Activated T-helper 1 cell treated with anti-CD3 and anti-CD28 coated beads, Interleukin-12 subunit alpha, Interleukin-12 subunit beta, Interleukin-2, Interleukin-4 antibody, amounts not matched to agents 30 ng/mL and 10 ng/mL and 1 ng/mL, durations not matched to agents 14 hours and 24 hours and 36 hours (primary cell): ENCODE measurements around the gene IRX4. TPM values are rescaled to one million over a fixed set of nuclear protein-coding genes. Genes with fewer than 3 reads are reported as not detected.

Source experiments
- DNase-seq: peaks from one replicate; pipeline ENCODE4 v3.0.0; 2021; ENCODE audit warnings: low spot score
- H3K27ac Mint-ChIP-seq: one replicate; pipeline ENCODE4 v1.8.0; 2021; ENCODE audit warnings: mild to moderate bottlenecking, mixed read lengths
- H3K27me3 Mint-ChIP-seq: one replicate; pipeline ENCODE4 v1.8.0; 2022; ENCODE audit warnings: mild to moderate bottlenecking, moderate library complexity, mixed read lengths; ENCODE audit not compliant: insufficient read depth
- H3K36me3 Mint-ChIP-seq: one replicate; pipeline ENCODE4 v1.8.0; 2021; ENCODE audit warnings: low read depth, mixed read lengths
- H3K4me1 Mint-ChIP-seq: one replicate; pipeline ENCODE4 v1.8.0; 2021; ENCODE audit warnings: low read depth, mixed read lengths
- H3K4me3 Mint-ChIP-seq: one replicate; pipeline ENCODE4 v1.8.0; 2021; ENCODE audit warnings: mild to moderate bottlenecking, moderate library complexity, mixed read lengths
- H3K9me3 Mint-ChIP-seq: one replicate; pipeline ENCODE4 v1.8.0; 2021; ENCODE audit warnings: mixed read lengths
- intact Hi-C: fragments of 100-400 bp; cut with micrococcal nuclease; formaldehyde crosslinking; loops from one replicate; pipeline ENCODE4 v1.15.1; 2024
- total RNA-seq: library from RNA; stranded (reverse); gene quantifications from 2 replicates; pipeline ENCODE4 v1.2.3, GENCODE V29; 2022

IRX4 gene
- total RNA-seq, 1 donor from 2014 or later: not detected

DNA sequence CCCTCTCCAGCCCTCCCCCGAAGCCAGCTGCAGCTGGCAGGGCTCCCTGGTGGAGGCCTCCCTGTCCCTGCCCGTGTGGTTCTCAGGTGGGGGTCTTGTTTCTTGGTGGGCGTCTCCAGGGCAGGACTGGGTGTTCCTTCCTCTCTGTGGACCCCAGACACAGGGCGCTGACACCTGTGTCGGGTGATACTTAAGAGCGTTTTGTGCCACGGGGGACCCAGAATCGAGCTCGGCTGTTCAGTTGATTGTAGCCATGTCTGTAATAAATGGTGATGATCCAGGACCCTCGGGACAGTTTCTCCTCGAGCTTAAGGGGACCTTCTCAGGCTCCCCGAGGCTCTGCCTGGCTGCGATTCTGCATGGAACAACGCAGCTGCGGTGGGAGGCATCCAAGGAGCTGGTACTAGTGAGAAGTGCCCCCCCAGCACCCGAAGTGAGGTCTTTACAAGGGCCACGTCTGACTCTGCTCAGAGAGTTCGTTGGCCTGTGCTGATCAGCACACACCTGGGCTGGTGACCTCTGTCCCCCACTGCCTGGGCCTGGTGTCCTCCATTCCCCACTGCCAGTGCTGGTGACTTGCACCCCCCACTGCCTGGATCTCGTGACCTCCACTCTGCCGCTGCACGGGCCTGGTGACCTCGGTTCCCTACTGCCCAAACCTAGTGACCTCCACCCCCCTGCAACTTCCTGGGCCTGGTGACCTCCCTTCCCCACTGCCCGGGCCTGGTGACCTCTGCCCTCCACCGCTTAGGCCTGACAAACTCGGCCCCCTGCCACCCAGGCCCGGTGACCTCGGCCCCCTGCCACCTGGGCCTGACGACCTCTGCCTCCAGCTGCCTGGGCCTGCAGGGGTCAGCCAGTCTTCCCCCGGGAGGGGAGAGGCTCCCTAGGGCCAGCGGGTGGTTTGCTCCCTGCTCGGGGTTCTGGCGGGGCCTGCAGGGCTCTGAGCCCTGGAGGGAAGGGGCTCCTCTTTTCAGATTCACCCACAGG, 45.5 kb downstream of the IRX4 start:
- Mint-ChIP-seq H3K4me3 (no peak overlapping the region), H3K36me3 (no peaks in the 10 kb centered on the region), H3K4me1 (no peaks in the 10 kb centered on the region), H3K27me3 (no peaks in the 10 kb centered on the region), H3K9me3 (no peaks in the 10 kb centered on the region), H3K27ac (no peak overlapping the region)
- intact Hi-C loops: no loop called here
- DNase-seq: no peak

GRCh38 chr5:1836176-1836890, 46.4 kb downstream of the IRX4 start:
- Mint-ChIP-seq H3K9me3 (no peaks in the 10 kb centered on the region), H3K27ac (no peak overlapping the region), H3K27me3 (no peaks in the 10 kb centered on the region), H3K4me3 (no peak overlapping the region), H3K36me3 (no peaks in the 10 kb centered on the region), H3K4me1 (no peaks in the 10 kb centered on the region)
- intact Hi-C loops: no loop called here
- DNase-seq: no peak

DNA sequence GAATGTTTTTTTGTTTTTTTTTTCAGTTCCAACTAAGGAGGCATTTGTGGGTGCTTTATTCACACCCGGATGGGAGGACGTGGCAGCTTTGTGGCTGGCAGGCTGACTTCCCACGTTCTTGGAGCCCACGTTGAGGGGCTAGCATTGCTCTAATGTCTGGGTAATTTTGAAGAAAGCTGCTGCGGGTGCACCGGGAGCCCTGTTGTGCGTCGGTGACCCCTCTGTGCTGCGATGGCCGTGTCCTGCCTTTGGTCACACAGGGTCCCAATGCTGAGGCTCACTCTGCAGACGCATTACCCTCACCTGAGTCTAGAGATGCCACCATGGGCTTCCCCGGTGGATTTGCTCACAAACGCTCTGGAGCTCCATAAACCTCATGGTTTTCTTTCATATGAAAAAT, 47.3 kb downstream of the IRX4 start:
- no peaks in the 10 kb centered on the region for H3K27me3 Mint-ChIP-seq
- H3K36me3 Mint-ChIP-seq: no peaks in the 10 kb centered on the region
- H3K4me3 Mint-ChIP-seq: no peak overlapping the region
- no peak for DNase-seq
- no peaks in the 10 kb centered on the region for H3K9me3 Mint-ChIP-seq
- intact Hi-C loops: no loop called here
- H3K4me1 Mint-ChIP-seq: no peaks in the 10 kb centered on the region
- no peak overlapping the region for H3K27ac Mint-ChIP-seq

- no peaks in the 10 kb centered on the region for H3K36me3 Mint-ChIP-seq
- H3K27me3 Mint-ChIP-seq: no peaks in the 10 kb centered on the region
- H3K4me1 Mint-ChIP-seq: no peaks in the 10 kb centered on the region
- no peak for DNase-seq
- H3K9me3 Mint-ChIP-seq: no peaks in the 10 kb centered on the region
- no peak overlapping the region for H3K27ac Mint-ChIP-seq
- H3K4me3 Mint-ChIP-seq: no peak overlapping the region
- intact Hi-C loops: no loop called here
Observed at GRCh38 chr5:1834721-1835429, 47.9 kb downstream of the IRX4 start.

GRCh38 chr5:1834022-1834551, 48.6 kb downstream of the IRX4 start:
- H3K27me3 Mint-ChIP-seq: no peaks in the 10 kb centered on the region
- no peak for DNase-seq
- no peaks in the 10 kb centered on the region for H3K4me1 Mint-ChIP-seq
- H3K4me3 Mint-ChIP-seq: no peak overlapping the region
- H3K36me3 Mint-ChIP-seq: no peaks in the 10 kb centered on the region
- intact Hi-C loops: no loop called here
- no peaks in the 10 kb centered on the region for H3K9me3 Mint-ChIP-seq
- H3K27ac Mint-ChIP-seq: no peak overlapping the region

DNA sequence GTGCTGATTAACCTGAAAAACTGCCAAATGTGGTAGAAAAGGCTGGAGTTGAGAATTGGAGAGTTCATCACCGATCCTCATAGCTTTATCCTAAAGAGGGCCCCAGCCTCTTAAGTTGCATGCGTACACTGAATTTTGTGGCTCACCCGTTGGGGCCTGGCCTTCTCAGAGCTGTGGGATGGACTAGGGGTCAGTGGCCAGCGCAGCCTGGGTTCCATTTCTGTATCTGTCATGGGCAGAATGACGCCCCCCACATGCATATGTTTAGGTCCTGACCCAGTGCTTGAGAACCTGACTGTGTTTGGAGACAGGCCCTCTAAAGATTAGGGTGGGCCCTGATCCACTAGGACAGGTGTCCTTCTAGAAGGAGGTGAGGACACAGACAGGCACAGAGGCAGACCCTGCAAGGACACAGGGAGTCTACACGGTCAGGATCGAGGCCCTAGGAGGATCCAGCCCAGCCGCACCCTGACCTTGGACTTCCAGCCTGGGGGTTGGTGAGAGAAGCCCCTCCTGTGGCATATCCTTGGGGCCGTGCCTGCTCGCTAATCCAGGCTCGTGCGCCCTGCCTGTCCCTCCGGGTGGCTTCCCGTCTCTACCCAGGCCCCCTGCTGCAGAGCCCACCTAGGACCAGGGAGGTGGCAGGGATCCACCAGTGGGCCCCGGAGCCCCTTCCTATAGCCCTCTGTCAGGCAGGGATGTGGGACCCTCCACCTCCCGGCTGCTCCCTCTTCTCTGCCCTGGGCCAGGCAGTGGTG, 49.3 kb downstream of the IRX4 start:
- H3K4me3 Mint-ChIP-seq: no peak overlapping the region
- no peaks in the 10 kb centered on the region for H3K9me3 Mint-ChIP-seq
- no peak for DNase-seq
- H3K4me1 Mint-ChIP-seq: no peaks in the 10 kb centered on the region
- H3K27ac Mint-ChIP-seq: no peak overlapping the region
- intact Hi-C loops: no loop called here
- no peaks in the 10 kb centered on the region for H3K36me3 Mint-ChIP-seq
- no peaks in the 10 kb centered on the region for H3K27me3 Mint-ChIP-seq

- intact Hi-C loops: no loop called here
- no peak for DNase-seq
- H3K27me3 Mint-ChIP-seq: no peaks in the 10 kb centered on the region
- H3K4me1 Mint-ChIP-seq: no peaks in the 10 kb centered on the region
- H3K4me3 Mint-ChIP-seq: no peak overlapping the region
- H3K27ac Mint-ChIP-seq: no peak overlapping the region
- no peaks in the 10 kb centered on the region for H3K9me3 Mint-ChIP-seq
- H3K36me3 Mint-ChIP-seq: no peaks in the 10 kb centered on the region
Observed at GRCh38 chr5:1832511-1833250, 50.0 kb downstream of the IRX4 start.

GRCh38 chr5:1831677-1832313, 50.9 kb downstream of the IRX4 start:
- Mint-ChIP-seq H3K4me1 (no peaks in the 10 kb centered on the region), H3K36me3 (no peaks in the 10 kb centered on the region), H3K27ac (no peak overlapping the region), H3K27me3 (no peaks in the 10 kb centered on the region), H3K9me3 (no peaks in the 10 kb centered on the region), H3K4me3 (no peak overlapping the region)
- intact Hi-C loops: no loop called here
- DNase-seq: no peak

- H3K27ac Mint-ChIP-seq: no peak overlapping the region
- intact Hi-C loops: no loop called here
Observed at GRCh38 chr5:1831257-1831656, 51.5 kb downstream of the IRX4 start.

DNA sequence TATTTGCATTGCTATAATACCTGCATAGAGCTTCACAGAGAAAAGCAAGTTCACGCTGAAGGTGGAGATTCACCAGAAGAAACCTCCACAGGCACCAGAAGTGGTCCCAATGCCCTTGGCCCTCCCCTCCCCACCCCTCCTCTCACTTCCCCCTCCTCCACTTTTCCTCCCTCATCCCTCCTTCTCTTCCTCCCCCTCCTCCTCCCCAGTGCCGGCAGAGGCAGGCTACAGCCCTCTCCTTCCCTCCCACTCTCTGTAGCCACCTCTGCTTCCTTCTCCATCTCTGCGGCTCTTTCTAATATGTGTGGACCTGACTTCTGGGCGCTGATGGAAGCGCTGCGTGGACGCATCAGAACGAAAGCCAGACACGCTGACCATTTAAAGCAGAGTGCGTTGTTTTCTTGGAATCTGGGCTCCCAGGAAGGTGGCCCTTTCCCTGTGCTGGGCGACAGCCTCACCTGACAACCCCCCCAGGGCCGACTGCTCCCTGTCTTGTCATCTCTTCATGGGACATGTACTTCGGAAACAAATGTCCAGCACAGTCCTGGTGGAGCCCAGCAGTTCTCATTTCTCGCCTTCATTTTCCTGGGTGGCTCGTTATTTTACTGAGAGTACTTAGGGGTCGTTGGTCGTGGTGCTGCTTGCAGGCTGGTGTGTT, 52.0 kb downstream of the IRX4 start:
- Mint-ChIP-seq H3K9me3 (no peaks in the 10 kb centered on the region), H3K36me3 (no peaks in the 10 kb centered on the region), H3K27me3 (no peaks in the 10 kb centered on the region), H3K4me1 (no peaks in the 10 kb centered on the region), H3K4me3 (no peak overlapping the region), H3K27ac (no peak overlapping the region)
- intact Hi-C loops: no loop called here
- no peak for DNase-seq

More at GRCh38 chr5:1831257-1831656, 51.5 kb downstream of the IRX4 start:
- Mint-ChIP-seq H3K27me3 (no peaks in the 10 kb centered on the region), H3K9me3 (no peaks in the 10 kb centered on the region), H3K36me3 (no peaks in the 10 kb centered on the region), H3K4me3 (no peak overlapping the region), H3K4me1 (no peaks in the 10 kb centered on the region)
- DNase-seq: no peak

- no peaks in the 10 kb centered on the region for H3K9me3 Mint-ChIP-seq
- no peak overlapping the region for H3K4me3 Mint-ChIP-seq
- no peaks in the 10 kb centered on the region for H3K27me3 Mint-ChIP-seq
- H3K4me1 Mint-ChIP-seq: no peaks in the 10 kb centered on the region
- no peak overlapping the region for H3K27ac Mint-ChIP-seq
- intact Hi-C loops: loop anchor here (2.0 kb wide), 1 partner anchor 27 kb away; the partner anchor contains the start of gene NDUFS6
- DNase-seq: no peak
- no peaks in the 10 kb centered on the region for H3K36me3 Mint-ChIP-seq
Observed at GRCh38 chr5:1827886-1828397, 54.8 kb downstream of the IRX4 start.
